HG03045 (cell line): Measurements from ENCODE around the gene NEURL1B.

ENCODE experiments used
- ATAC-seq: cut with Tn5 transposase; IDR thresholded peaks from one replicate; pipeline ENCODE4 v1.9.1; 2021; ENCODE audit warnings: mild to moderate bottlenecking, moderate library complexity; ENCODE audit not compliant: unreplicated experiment

Gene NEURL1B

GRCh38 chr5:172726966-172727365 lies 85.9 kb downstream of the NEURL1B start:
- no peak for ATAC-seq

GRCh38 chr5:172727551-172727950 lies 86.5 kb downstream of the NEURL1B start:
- ATAC-seq = no peak

- no peak for ATAC-seq
Measured at GRCh38 chr5:172728481-172729241, 87.6 kb downstream of the NEURL1B start.

- ATAC-seq = no peak
Measured at GRCh38 chr5:172729588-172729987, 88.5 kb downstream of the NEURL1B start.

- ATAC-seq = no peak
Measured at GRCh38 chr5:172730222-172730621, 89.2 kb downstream of the NEURL1B start.

GRCh38 chr5:172730981-172731679 lies 90.1 kb downstream of the NEURL1B start:
- no peak for ATAC-seq

GRCh38 chr5:172731680-172732074 lies 90.6 kb downstream of the NEURL1B start:
- ATAC-seq = no peak

GRCh38 chr5:172732201-172732865 lies 91.3 kb downstream of the NEURL1B start:
- ATAC-seq = no peak

- ATAC-seq = no peak
Measured at GRCh38 chr5:172733131-172733973, 92.3 kb downstream of the NEURL1B start.

- no peak for ATAC-seq
Measured at GRCh38 chr5:172733974-172734346, 92.9 kb downstream of the NEURL1B start.

GRCh38 chr5:172735141-172735831 lies 94.2 kb downstream of the NEURL1B start:
- ATAC-seq = no peak

GRCh38 chr5:172736508-172737135 lies 95.6 kb downstream of the NEURL1B start:
- no peak for ATAC-seq

- ATAC-seq = no peak
Measured at GRCh38 chr5:172739375-172739774, 98.3 kb downstream of the NEURL1B start.

GRCh38 chr5:172740428-172741205 lies 99.6 kb downstream of the NEURL1B start:
- ATAC-seq = no peak
